Right ventricle myocardium inferior (tissue), 1 donor: ENCODE results near the gene FGD4. TPM values are rescaled to one million over a fixed set of nuclear protein-coding genes. Genes with fewer than 3 reads are reported as not detected.
A peak's percentile ranks its signal among the peaks of the same experiment; 100 is the strongest.
"Not testable (repeated sequence)": the region's sequence is repeated elsewhere in the genome, so short reads cannot be mapped to it uniquely, and the experiment has no call there.

ENCODE experiments used
- ATAC-seq: fragments of 200-7000 bp; cut with Tn5 transposase; one replicate; pipeline ENCODE4 v1.9.1; 2020; ENCODE audit warnings: mild to moderate bottlenecking, moderate library complexity
- DNase-seq: peaks from one replicate; pipeline ENCODE4 v3.0.0; 2021; ENCODE audit errors: missing footprints
- intact Hi-C: fragments of 100-400 bp; cut with DNase I; formaldehyde crosslinking; loops from one replicate; pipeline ENCODE4 v1.11.0; 2022
- total RNA-seq: library from RNA; stranded (reverse); fragmentation: NEBNext Ultra II Directional; extraction: Animal tissue kit (Norgen Biotek cat#: 25700); gene quantifications from one replicate; pipeline ENCODE4 v1.2.1, GENCODE V29; 2021
- donor health status: DM: no; HTN: yes; CAD: no; lungs with severe emphysema.

The FGD4 gene
- total RNA-seq, 1 donor from 2014 or later: 17.4 TPM

DNA sequence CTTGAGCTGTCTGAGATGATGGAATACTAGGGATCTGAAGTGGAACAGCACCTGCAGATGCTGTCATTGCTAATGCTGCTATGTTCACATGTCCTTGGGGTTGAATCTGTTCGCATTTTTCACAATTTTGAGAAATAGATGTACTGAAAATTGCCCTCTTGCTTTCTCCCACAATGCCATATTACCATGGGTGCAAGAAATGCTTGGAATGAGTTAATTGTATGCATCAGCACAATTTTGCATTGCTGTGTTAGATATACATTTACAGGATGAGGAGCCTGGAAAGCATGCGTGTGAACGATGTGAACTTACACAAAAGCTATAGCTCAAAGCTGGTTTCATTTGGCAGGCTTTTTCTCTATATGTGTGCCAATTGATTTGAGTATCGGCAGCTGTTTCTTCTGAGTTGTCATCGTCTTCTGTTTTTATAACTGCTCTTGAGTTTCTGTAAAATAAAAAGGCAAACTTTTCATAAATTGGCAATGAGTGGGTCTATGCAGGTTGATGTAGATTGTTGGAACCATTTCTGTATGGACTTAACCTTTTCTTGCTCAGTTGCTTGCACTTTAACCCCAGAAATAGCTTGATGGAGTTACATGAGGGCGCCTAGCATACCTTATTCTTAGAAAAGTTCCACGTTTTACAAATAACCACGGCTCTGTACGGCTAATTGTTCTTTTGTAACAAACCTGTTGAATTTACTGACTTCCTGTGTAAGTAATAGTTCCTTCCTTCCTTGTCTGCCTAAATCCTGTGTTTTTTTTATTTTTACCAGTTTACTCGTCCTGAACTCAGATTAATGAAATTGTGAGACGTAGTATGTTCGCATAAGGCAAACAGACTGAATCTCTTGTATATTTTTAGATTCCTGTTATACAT lies 105.9 kb downstream of the FGD4 start:
- intact Hi-C loops: no loop called here
- no peak for ATAC-seq
- no peak for DNase-seq

GRCh38 chr12:32507096-32507941 lies 108.0 kb downstream of the FGD4 start:
- intact Hi-C loops, ATAC-seq, DNase-seq: not testable (repeated sequence)

- ATAC-seq (peak; percentile 37), DNase-seq (no peak)
- intact Hi-C loops: no loop called here
Observed at GRCh38 chr12:32507942-32508320, 108.6 kb downstream of the FGD4 start.

DNA sequence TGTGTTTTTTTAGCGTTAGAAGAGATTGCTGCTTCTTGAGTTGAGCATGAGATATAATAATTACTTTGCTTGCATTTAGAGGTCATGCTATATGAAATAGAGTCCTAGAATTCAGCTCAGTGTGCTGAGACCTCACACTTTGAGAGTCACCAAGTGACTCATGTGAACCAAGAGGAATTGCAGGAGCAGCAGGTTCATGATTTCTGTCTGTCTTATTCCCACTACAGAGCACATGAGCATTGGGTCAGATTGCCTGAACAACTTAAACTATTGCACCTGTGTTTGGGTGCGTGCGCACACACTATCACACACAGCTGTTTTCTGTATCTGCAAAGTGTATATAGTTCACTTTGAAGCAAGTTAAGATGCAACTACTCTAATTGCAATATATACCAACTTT lies 109.3 kb downstream of the FGD4 start:
- no peak for DNase-seq
- ATAC-seq: no peak
- intact Hi-C loops: no loop called here

GRCh38 chr12:32509328-32510091 lies 110.2 kb downstream of the FGD4 start:
- intact Hi-C loops: no loop called here
- ATAC-seq (no peak), DNase-seq (no peak)

DNA sequence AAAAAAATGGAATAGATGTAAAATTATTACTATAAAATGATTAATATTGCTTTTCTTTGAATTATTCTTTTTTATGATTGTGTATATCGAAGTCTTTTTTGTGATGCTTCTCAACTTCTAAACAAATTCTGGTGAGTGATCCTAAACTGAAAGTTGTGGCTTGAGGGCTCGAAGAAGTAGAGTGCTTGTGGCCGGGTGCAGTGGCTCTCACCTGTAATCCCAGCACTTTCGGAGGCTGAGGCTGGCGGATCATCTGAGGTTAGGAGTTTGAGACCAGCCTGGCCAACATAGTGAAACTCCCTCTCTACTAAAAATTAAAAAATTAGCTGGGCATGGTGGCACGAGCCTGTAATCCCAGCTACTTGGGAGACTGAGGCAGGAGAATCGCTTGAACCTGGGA lies 112.6 kb downstream of the FGD4 start:
- ATAC-seq, DNase-seq, intact Hi-C loops: not testable (repeated sequence)

DNA sequence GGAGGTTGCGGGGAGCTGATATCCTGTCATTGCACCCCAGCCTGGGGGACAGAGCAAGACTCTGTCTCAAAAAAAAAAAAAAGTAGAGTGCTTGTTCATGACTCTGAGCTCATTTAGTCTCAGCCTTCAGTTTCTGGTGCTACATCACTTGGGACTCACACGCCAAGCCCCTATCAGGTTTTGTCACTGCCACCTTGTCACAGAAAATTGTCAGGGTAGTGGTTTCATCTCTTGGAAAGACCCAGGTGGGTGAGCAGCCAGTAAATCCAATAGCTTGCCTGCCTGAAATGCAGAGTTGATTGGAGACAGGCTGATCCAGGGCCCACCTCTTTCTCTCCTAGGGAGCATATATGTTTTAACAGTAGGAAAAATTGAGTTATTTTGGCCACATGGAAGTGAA lies 113.0 kb downstream of the FGD4 start:
- intact Hi-C loops: no loop called here
- no peak for ATAC-seq
- no peak for DNase-seq

GRCh38 chr12:32512910-32513309 lies 113.6 kb downstream of the FGD4 start:
- ATAC-seq (no peak), DNase-seq (no peak)
- intact Hi-C loops: no loop called here

DNA sequence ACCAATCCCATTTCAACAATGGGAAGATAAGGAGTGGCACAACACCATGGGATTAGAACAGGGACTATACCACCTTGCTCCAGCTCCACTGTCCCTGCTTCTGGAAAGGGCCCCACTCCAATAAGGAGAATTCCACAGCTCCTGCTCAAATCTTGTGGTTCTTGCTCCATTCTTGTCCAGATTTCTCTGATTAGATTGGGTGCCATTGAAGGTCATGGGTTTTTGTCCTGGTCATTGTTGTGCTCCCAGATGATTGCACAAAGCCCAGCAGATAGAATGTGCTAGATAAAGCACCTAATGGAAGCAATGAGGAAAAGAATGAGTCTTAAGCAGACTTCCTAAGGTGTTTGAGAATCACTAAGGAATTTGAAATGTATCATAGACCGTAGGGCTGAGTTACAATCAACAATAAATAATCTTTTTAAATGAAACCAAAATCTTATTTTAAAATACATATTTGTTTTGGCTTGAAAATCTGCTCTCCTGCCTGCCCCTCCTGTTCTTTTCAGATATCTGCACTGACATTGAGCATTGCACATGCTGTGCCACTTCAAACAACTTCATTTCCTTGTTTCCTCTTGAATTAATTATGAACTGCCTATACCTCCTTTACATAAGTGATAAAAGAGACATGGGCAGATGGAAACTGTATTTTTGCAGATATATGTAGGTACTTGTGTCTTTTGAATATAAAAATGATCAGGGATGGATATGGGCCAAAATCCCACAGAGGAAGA lies 115.9 kb downstream of the FGD4 start:
- ATAC-seq (no peak), DNase-seq (no peak)
- intact Hi-C loops: no loop called here

DNA sequence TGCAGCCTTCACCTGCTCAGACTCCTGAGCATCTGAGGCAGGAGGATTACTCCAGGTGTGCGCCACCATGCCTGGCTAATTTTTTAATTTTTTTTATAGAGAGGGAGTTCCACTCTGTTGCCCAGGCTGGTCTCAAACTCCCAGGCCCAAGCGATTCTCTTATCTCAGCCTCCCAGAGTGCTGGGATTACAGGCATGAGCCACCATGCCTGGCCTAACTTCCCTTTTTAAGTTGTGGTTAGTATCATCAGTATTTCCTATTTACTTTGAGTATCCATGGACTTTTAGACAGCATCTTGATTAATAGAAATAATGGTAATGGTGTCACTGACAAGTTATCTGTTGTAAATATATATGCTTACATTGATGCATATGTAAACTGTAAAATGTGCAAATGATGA lies 116.9 kb downstream of the FGD4 start:
- DNase-seq: no peak
- intact Hi-C loops: no loop called here
- ATAC-seq: no peak

- ATAC-seq (no peak), DNase-seq (no peak)
- intact Hi-C loops: no loop called here
Observed at GRCh38 chr12:32517966-32518365, 118.6 kb downstream of the FGD4 start.

GRCh38 chr12:32519047-32519446 lies 119.7 kb downstream of the FGD4 start:
- ATAC-seq (no peak), DNase-seq (no peak)
- intact Hi-C loops: no loop called here

DNA sequence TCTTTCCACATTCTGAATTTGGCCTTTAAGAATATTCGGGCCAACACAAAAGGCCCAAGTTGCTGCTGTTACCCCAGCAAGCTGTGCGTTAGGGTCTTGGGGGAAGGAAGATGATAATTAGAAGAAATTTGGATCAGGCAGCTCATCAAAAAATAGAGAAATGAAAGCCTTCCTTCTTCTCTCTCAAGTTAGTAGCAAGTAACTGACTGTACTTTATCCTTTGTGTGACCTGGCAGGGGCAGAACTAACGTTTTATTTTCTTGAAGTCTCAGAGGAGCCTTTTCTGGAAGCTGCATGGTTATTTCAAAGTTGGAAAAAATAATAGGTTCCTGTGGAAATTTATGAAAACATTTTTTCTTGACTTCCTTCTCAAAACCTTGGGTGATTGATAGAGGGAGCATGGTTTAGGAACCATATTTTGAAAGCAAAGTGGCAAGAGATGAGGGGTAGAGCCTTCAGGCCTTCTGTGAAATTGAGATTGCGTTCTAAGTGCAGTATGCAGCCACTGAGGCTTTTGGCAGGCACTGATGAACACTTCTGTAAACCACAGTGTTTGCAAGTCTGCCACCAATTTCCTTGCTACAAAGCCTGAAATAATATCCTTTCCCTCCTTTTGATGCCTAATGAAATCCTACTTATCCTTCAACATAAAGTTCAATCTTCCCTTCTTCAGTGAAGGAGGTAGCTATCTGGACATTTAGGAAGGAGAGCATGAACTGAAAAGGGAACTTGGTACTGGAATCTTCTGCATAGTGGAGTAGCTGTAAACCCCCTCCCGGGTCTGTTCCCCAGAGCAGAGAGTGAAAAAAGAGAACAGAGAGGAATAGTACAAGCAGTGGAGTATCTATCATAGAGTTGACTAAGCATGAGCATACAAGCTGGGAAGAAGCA lies 123.2 kb downstream of the FGD4 start:
- intact Hi-C loops: no loop called here
- DNase-seq: no peak
- ATAC-seq: peak; percentile 71

- ATAC-seq, intact Hi-C loops, DNase-seq: not testable (repeated sequence)
Observed at GRCh38 chr12:32525802-32526201, 126.4 kb downstream of the FGD4 start.

- DNase-seq, ATAC-seq, intact Hi-C loops: not testable (repeated sequence)
Observed at GRCh38 chr12:32526343-32526742, 127.0 kb downstream of the FGD4 start.

- intact Hi-C loops: loop anchor here (5.0 kb wide), 2 partner anchors 35 kb away; no protein-coding TSS in a partner anchor
- ATAC-seq (no peak), DNase-seq (no peak)
Observed at GRCh38 chr12:32532422-32532821, 133.1 kb downstream of the FGD4 start.

- intact Hi-C loops: loop anchor here (5.0 kb wide), 2 partner anchors 34 to 36 kb away; no protein-coding TSS in a partner anchor
- ATAC-seq (no peak), DNase-seq (no peak)
Observed at GRCh38 chr12:32532951-32533350, 133.6 kb downstream of the FGD4 start.
